HEK293T (cell line): ENCODE data around the gene CD300C.
"Not testable (repeated sequence)": the region's sequence is repeated elsewhere in the genome, so short reads cannot be mapped to it uniquely, and the experiment has no call there.

Experiments
- ELF4 ChIP-seq: fragments of 450-650 bp; IDR thresholded peaks from 2 replicates; pipeline ENCODE4 v1.6.1; 2017; ENCODE audit warnings: antibody characterized with exemption
- FOXA1 ChIP-seq: fragments of 450-650 bp; IDR thresholded peaks from 2 replicates; pipeline ENCODE4 v1.6.1; 2016; ENCODE audit warnings: mild to moderate bottlenecking
- FOXM1 ChIP-seq: fragments of 450-650 bp; IDR thresholded peaks from 2 replicates; pipeline ENCODE4 v1.6.1; 2017; ENCODE audit warnings: mild to moderate bottlenecking, borderline replicate concordance
- NFRKB ChIP-seq: fragments of 450-650 bp; IDR thresholded peaks from 2 replicates; pipeline ENCODE4 v1.6.1; 2016; ENCODE audit warnings: mild to moderate bottlenecking, moderate library complexity
- SUZ12 ChIP-seq: fragments of 450-650 bp; IDR thresholded peaks from 2 replicates; pipeline ENCODE4 v1.6.1; 2016; ENCODE audit warnings: mild to moderate bottlenecking

DNA sequence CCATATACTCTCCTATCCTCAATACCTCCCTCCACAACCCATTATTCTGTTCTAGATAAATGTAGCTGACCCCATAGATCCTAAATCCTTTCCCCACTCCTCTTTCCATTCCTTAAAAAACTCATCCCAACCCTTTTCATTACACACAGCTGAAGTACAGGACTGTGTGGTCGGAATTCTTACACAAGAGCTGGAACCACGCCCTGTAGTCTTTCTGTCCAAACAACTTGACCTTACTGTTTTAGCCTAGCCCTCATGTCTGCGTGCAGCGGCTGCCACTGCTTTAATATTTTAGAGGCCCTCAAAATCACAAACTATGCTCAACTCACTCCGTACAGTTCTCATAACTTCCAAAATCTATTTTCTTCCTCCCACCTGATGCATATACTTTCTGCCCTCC, 42.0 kb downstream of the CD300C start:
- not testable (repeated sequence) for TF ChIP-seq FOXA1, NFRKB, ELF4, FOXM1, SUZ12
